Gastroesophageal sphincter (tissue), 3 donors: Measurements from ENCODE around the gene EIF1AX.

Experiments
- POLR2A ChIP-seq, 2 donors: fragments of 450-650 bp; IDR thresholded peaks; one replicate each; pipeline ENCODE4 v1.6.1; 2017; ENCODE audit warnings: antibody characterized with exemption in 2 of 2, mild to moderate bottlenecking in 2 of 2, moderate library complexity in 1 of 2
- TF ChIP-seq, protein P1 (sequence below), 4 experiments: fragments of 200-600 bp in 2 of 4; fragments of 450-650 bp in 2 of 4; sonication (generic) in 1 of 4; IDR thresholded peaks; one replicate each; pipeline ENCODE4 v1.5.1; 2017 to 2019; ENCODE audit warnings: antibody characterized with exemption in 4 of 4, mild to moderate bottlenecking in 2 of 4, moderate library complexity in 2 of 4

DNA sequence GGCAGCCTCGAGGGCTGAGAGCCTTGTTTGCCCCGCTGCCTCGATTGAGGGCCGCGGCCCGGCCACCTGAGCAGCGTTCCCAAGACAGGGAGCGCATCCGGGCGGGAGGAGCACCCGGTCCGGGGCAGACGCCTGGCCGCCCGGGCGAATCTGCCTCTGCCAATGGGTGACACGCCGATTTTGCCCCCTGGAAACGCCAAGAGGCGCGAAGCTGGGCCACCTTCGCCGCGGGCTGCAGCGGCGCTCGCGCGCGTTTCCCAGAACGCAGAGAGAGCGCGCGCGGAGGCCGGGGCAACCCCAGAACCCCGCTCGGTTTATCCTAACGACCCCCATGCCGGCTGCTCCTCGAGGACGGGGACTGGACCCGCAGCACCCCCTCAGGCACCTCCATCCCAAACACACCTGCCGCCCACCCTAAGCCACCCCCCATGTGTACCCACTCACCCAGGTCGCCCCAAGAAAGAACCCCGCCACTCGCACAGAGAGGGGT is 25.5 kb downstream of the EIF1AX start:
- TF ChIP-seq, protein P1, sequence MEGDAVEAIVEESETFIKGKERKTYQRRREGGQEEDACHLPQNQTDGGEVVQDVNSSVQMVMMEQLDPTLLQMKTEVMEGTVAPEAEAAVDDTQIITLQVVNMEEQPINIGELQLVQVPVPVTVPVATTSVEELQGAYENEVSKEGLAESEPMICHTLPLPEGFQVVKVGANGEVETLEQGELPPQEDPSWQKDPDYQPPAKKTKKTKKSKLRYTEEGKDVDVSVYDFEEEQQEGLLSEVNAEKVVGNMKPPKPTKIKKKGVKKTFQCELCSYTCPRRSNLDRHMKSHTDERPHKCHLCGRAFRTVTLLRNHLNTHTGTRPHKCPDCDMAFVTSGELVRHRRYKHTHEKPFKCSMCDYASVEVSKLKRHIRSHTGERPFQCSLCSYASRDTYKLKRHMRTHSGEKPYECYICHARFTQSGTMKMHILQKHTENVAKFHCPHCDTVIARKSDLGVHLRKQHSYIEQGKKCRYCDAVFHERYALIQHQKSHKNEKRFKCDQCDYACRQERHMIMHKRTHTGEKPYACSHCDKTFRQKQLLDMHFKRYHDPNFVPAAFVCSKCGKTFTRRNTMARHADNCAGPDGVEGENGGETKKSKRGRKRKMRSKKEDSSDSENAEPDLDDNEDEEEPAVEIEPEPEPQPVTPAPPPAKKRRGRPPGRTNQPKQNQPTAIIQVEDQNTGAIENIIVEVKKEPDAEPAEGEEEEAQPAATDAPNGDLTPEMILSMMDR (IDR thresholded peaks at IDR 0.05), result no peak
- no peak for TF ChIP-seq POLR2A (IDR thresholded peaks at IDR 0.05)
